ENCODE data around the gene ATP10B. TPM values are rescaled to one million over a fixed set of nuclear protein-coding genes. Genes with fewer than 3 reads are reported as not detected.

Gene ATP10B
- total and polyA plus RNA-seq, 2 of the 8 experiments (the other 6 are each of a cell fraction or from before 2014, with no cell fraction given), result 0.06 to 0.11 TPM

DNA sequence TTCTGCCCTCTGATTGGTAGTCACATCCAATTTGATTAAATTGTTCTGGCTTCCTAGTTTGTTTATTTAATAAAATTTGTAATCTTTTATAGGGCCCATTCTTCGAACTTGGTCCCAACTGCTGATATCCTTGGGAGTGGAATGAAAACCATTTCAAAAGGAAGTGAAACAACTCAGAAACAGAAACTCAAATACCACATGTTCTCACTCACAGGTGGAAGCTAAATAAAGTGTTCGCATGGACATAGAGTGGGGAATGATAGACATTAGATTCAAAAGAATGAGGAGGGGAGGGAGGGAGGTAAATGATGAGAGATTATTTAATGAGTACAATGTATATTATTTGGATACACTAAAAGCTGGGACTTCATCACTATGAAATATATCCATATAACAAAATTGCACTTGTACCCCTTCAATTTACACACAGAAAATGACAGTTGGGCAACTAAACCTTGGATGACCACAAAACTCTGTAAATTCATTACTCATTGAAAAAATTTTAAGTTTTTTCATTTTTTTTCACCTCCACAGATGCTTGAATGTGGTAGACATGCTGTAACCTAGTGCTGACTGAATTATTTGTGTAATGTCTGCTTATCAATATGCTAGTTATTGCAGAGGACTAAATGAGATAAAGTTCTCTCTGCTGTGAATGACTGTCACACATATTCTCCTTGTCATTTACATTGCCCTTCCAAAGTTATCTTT is 16.0 kb downstream of the ATP10B start:
- Histone ChIP-seq H4K91ac (replicated peaks; ENCODE audit: insufficient read length, low read length) (no peak overlapping the region), H3K4me3 (ENCODE audit: extremely low read depth in 1 of 4, insufficient read depth in 2 of 4, low read depth in 3 of 4, low read length in 4 of 4) (no peak overlapping the region), H2AFZ (ENCODE audit: low read length) (no peak overlapping the region), H2BK120ac (replicated peaks; ENCODE audit: low read depth, low read length) (no peak overlapping the region), H4K8ac (ENCODE audit: extremely low read depth, insufficient read depth, low read length) (no peak overlapping the region), H3K79me1 (ENCODE audit: low read depth, low read length) (no peaks in the 10 kb centered on the region), H2BK15ac (ENCODE audit: low read length) (no peak overlapping the region), H4K5ac (ENCODE audit: insufficient read length, low read depth, low read length) (no peak overlapping the region), H4K20me1 (replicated peaks in 1 of 2; ENCODE audit: control insufficient read depth in 1 of 2, insufficient read depth in 2 of 2, low read length in 2 of 2) (no peaks in the 10 kb centered on the region), H3K4me2 (ENCODE audit: insufficient read depth in 1 of 2, low read depth in 2 of 2, low read length in 2 of 2) (no peak overlapping the region), H3K9ac (replicated peaks in 1 of 4; ENCODE audit: extremely low read depth in 1 of 4, low read depth in 3 of 4, low read length in 3 of 4) (no peak overlapping the region), H3K9me3 (ENCODE audit: insufficient read depth in 2 of 2, low read depth in 1 of 2, low read length in 1 of 2) (no peaks in the 10 kb centered on the region), H3K23ac (ENCODE audit: insufficient read length) (no peak overlapping the region), H2BK20ac (ENCODE audit: low read length) (no peak overlapping the region), H3K27ac (ENCODE audit: low read depth, low read length) (no peak overlapping the region), H3K18ac (ENCODE audit: extremely low read depth, low read length) (no peak overlapping the region), H3K36me3 (ENCODE audit: control insufficient read depth in 2 of 4, insufficient read depth in 4 of 4, low read length in 3 of 4) (no peaks in the 10 kb centered on the region), H3K23me2 (ENCODE audit: low read depth, low read length) (no peaks in the 10 kb centered on the region), H2BK12ac (ENCODE audit: low read depth, low read length) (no peak overlapping the region), H3K14ac (ENCODE audit: insufficient read length) (no peak overlapping the region), H3K4ac (replicated peaks; ENCODE audit: insufficient read length, low read depth, low read length) (no peak overlapping the region), H3K27me3 (replicated peaks in 1 of 4; ENCODE audit: control insufficient read depth in 3 of 4, extremely low read depth in 1 of 4, insufficient read depth in 3 of 4, low read length in 3 of 4) (no peaks in the 10 kb centered on the region), H3K4me1 (replicated peaks in 1 of 4; ENCODE audit: control insufficient read depth in 3 of 4, insufficient read depth in 4 of 4, low read length in 3 of 4) (no peaks in the 10 kb centered on the region), H2AK5ac (ENCODE audit: low read depth, low read length) (no peak overlapping the region), H2BK5ac (ENCODE audit: low read depth, low read length) (no peak overlapping the region), H3K56ac (replicated peaks; ENCODE audit: insufficient read length, low read depth, low read length) (no peak overlapping the region), H3K79me2 (ENCODE audit: control insufficient read depth in 1 of 2, insufficient read depth in 2 of 2, low read length in 2 of 2) (no peaks in the 10 kb centered on the region)
- no peak for FAIRE-seq
- ChIA-PET POLR2A (ENCODE audit: partially characterized antibody) (no interaction called here), CTCF (ENCODE audit: partially characterized antibody) (interaction anchor here (1.2 to 1.6 kb wide), 2 partner anchors 17 to 398 kb away, joined by 3 read pairs; no protein-coding TSS in a partner anchor)
- DNase-seq (ENCODE audit: low read depth in 1 of 2, low spot score in 2 of 2), result no peak
- 95% methylated on average over 2 of the region's 2 CpGs; no CpG with 5 or more reads in 1 of the 2 experiments for whole genome bisulfite sequencing, 2 experiments (ENCODE audit: extremely low coverage in 1 of 2, insufficient coverage in 1 of 2, insufficient read length in 1 of 2, insufficient replicate concordance in 2 of 2, low coverage in 1 of 2, low lambda C conversion rate in 2 of 2, missing lambda C conversion rate in 1 of 2)
- no peak for TF ChIP-seq GABPA (IDR thresholded peaks at IDR 0.05; ENCODE audit: borderline replicate concordance, insufficient read depth, low read length)
- no peak for TF ChIP-seq TCF12 (IDR thresholded peaks at IDR 0.05; ENCODE audit: low read depth, low read length)
- TF ChIP-seq BRCA1 (IDR thresholded peaks at IDR 0.05; ENCODE audit: low read depth, low read length), result no peak
- TF ChIP-seq CEBPB (IDR thresholded peaks at IDR 0.05; ENCODE audit: low read depth, low read length), result no peak
- TF ChIP-seq RBBP5 (IDR thresholded peaks at IDR 0.05; ENCODE audit: borderline replicate concordance, low read depth, low read length), result no peak
- no peak for TF ChIP-seq NANOG (IDR thresholded peaks at IDR 0.05; ENCODE audit: insufficient read depth, low read depth, low read length, poor library complexity, severe bottlenecking)
- no peak for TF ChIP-seq SIRT6 (IDR thresholded peaks at IDR 0.05; ENCODE audit: low read length)
- TF ChIP-seq, protein P1, sequence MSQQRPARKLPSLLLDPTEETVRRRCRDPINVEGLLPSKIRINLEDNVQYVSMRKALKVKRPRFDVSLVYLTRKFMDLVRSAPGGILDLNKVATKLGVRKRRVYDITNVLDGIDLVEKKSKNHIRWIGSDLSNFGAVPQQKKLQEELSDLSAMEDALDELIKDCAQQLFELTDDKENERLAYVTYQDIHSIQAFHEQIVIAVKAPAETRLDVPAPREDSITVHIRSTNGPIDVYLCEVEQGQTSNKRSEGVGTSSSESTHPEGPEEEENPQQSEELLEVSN (IDR thresholded peaks at IDR 0.05), result no peak
- TF ChIP-seq KDM1A (IDR thresholded peaks at IDR 0.05; ENCODE audit: borderline replicate concordance, low read length), result no peak
- no peak for TF ChIP-seq EZH2 (IDR thresholded peaks at IDR 0.05; ENCODE audit: low read depth, low read length, severe bottlenecking)
- no peak for TF ChIP-seq CBX8 (IDR thresholded peaks at IDR 0.05; ENCODE audit: borderline replicate concordance, low read depth, low read length)
- TF ChIP-seq RXRA (IDR thresholded peaks at IDR 0.05; ENCODE audit: insufficient read depth, low read depth, low read length), result no peak

Measured in H1 (cell line).